HG03280 (cell line): ENCODE measurements around the gene H19.

Experiments used
- ATAC-seq: cut with Tn5 transposase; IDR thresholded peaks from one replicate; pipeline ENCODE4 v1.9.1; 2021; ENCODE audit warnings: mild to moderate bottlenecking, moderate library complexity; ENCODE audit not compliant: unreplicated experiment

The H19 gene

GRCh38 chr11:1948389-1948788 is 49.3 kb downstream of the H19 start:
- no peak for ATAC-seq

GRCh38 chr11:1947592-1948237 is 49.9 kb downstream of the H19 start:
- no peak for ATAC-seq

- ATAC-seq = no peak
Measured at GRCh38 chr11:1946812-1947484, 50.7 kb downstream of the H19 start, which contains the start of gene MRPL23. Gene MRPL23 (plus strand): TSS chr11:1947332. CDS start chr11:1947363, 31 bp downstream.
